GM04504 (cell line): Measurements from ENCODE around the gene DYNLRB1.

ENCODE experiments used
- DNase-seq: peaks from one replicate; pipeline ENCODE4 v3.0.0-alpha.2; 2012; ENCODE audit warnings: low read depth

The DYNLRB1 gene

GRCh38 chr20:34534391-34535165 is 18.4 kb downstream of the DYNLRB1 start:
- DNase-seq, result no peak

GRCh38 chr20:34535301-34535840 is 19.1 kb downstream of the DYNLRB1 start:
- DNase-seq, result no peak

GRCh38 chr20:34535857-34536256 is 19.6 kb downstream of the DYNLRB1 start:
- DNase-seq, result no peak

- no peak for DNase-seq
These were observed 20.7 kb downstream of the DYNLRB1 start for GRCh38 chr20:34536798-34537394.

- DNase-seq, result no peak
These were observed 21.4 kb downstream of the DYNLRB1 start for GRCh38 chr20:34537651-34538050.

GRCh38 chr20:34538671-34539123 is 22.5 kb downstream of the DYNLRB1 start:
- DNase-seq, result peak; percentile 38

- DNase-seq, result no peak
These were observed 23.5 kb downstream of the DYNLRB1 start for GRCh38 chr20:34539756-34540155.

GRCh38 chr20:34540596-34541263 is 24.5 kb downstream of the DYNLRB1 start:
- DNase-seq, result no peak

GRCh38 chr20:34541264-34541901 is 25.2 kb downstream of the DYNLRB1 start:
- DNase-seq, result no peak

GRCh38 chr20:34541917-34542316 is 25.7 kb downstream of the DYNLRB1 start:
- no peak for DNase-seq

- no peak for DNase-seq
These were observed 26.2 kb downstream of the DYNLRB1 start for GRCh38 chr20:34542439-34542838.

- DNase-seq, result no peak
These were observed 27.3 kb downstream of the DYNLRB1 start for GRCh38 chr20:34543463-34544056.

- DNase-seq, result no peak
These were observed 28.0 kb downstream of the DYNLRB1 start for GRCh38 chr20:34544109-34544796.

- no peak for DNase-seq
These were observed 30.5 kb downstream of the DYNLRB1 start for GRCh38 chr20:34546751-34547181.

- DNase-seq, result no peak
These were observed 31.8 kb downstream of the DYNLRB1 start for GRCh38 chr20:34547844-34548613.

GRCh38 chr20:34549291-34549928 is 33.2 kb downstream of the DYNLRB1 start:
- DNase-seq, result no peak

- no peak for DNase-seq
These were observed 33.7 kb downstream of the DYNLRB1 start for GRCh38 chr20:34549929-34550305.

GRCh38 chr20:34552569-34552968 is 36.3 kb downstream of the DYNLRB1 start:
- DNase-seq, result no peak

- DNase-seq, result no peak
These were observed 37.2 kb downstream of the DYNLRB1 start for GRCh38 chr20:34553366-34553867.

GRCh38 chr20:34557936-34558319 is 41.7 kb downstream of the DYNLRB1 start:
- DNase-seq, result no peak
